GM18873 (cell line): ENCODE results near the gene REPIN1.
"Not testable (repeated sequence)": the region's sequence is repeated elsewhere in the genome, so short reads cannot be mapped to it uniquely, and the experiment has no call there.

ENCODE experiments used
- ATAC-seq: cut with Tn5 transposase; IDR thresholded peaks from one replicate; pipeline ENCODE4 v1.9.1; 2021; ENCODE audit warnings: mild to moderate bottlenecking, moderate library complexity, moderate number of reproducible peaks; ENCODE audit not compliant: unreplicated experiment, low FRiP score

The REPIN1 gene

DNA sequence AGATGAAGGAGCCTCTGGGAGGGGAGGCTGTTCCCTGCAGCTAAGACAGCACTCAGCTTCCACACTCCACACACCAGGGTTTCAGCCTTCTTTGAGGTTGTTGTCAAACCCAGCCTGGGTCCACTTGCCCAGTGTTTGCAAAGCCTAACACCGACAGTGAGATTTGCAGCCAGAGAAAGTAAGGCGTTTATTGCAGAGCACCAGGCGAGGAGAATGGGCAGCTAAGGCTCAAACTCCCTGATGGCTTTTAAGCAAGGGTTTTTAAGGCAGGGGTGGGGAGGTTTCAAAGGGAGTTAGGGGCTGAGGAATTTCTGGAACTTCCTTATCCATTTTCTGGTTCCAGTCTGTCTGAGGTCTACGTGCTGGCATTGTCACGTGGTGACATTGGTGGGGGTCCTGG is 5.8 kb downstream of the REPIN1 start:
- ATAC-seq: no peak

DNA sequence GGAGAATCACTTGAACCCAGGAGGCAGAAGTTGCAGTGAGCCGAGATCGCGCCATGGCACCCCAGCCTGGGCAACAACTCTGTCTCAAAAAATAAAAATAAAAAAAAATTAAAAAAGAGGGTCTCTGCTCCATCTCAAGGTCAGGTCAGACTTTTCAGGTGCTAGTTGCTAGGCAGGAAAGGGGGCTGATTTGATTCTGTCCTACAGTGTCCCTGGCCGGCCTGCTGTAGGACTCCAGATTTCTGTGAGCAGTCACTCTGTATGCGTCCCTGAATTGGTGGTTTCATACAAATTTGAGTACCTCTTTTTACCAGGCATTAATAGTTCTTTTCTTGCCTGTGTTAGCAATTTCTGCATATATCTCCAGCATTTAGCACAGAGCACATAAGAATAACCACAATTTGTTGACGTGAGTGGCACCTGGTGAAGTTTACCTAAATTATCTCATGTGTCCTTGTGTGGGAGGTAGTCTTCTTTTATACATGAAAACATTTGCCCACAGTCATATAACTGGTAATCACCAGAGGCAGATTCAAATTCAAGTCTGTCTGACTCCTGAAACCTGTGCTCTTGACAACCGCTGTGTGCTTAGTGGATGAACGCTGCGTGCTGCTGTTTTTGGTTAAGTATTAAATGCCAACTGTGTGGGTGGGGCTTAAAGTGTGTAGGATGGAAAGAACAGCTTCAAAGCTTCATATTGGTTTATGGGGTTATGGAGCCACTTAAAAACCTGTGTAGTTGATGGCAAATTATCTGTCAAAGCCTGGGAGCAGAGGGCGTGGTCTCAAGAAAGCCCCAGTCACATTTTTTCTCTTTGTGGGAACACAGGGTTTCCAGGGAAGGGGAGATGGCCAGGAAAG is 7.3 kb downstream of the REPIN1 start:
- ATAC-seq: peak; percentile 23

DNA sequence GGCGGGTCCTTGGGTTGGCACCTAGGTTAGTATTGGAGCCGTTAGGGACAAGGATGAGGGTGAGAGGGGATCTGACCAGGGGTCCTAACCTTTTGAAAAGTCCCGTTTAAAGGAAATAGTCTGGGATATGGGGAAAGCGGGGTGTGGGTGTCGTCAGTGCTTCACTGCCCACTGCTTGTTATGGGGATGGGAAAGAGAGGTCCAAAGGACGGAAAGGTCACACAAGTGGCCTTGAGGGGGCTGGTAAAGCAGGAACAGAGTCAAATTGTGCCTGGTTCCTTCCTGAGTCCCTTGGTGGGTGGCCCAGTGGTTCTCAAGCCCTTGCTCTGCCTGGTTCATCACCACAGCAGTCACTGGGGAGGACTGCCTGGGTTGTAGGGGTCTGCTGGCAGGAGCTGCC is 7.9 kb downstream of the REPIN1 start:
- no peak for ATAC-seq

DNA sequence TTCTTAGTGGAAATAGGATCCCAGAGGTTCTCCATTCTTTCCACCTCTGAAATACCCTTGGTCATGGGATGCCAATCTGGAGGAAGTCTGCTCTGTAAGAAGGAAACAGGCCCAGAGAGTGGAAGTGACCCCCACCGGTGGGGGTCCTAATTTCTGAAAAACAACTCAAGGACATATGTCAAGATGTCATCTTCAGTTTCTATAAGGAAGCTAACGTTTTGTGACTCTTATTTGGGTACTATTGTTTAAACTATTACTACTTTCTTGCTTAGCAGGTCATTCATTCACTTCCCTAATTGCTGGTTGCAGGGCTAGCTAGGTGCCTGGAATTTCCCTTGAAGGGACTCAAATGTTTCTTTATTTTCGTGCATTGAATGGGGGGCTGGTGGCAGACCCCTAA is 8.6 kb downstream of the REPIN1 start:
- no peak for ATAC-seq

DNA sequence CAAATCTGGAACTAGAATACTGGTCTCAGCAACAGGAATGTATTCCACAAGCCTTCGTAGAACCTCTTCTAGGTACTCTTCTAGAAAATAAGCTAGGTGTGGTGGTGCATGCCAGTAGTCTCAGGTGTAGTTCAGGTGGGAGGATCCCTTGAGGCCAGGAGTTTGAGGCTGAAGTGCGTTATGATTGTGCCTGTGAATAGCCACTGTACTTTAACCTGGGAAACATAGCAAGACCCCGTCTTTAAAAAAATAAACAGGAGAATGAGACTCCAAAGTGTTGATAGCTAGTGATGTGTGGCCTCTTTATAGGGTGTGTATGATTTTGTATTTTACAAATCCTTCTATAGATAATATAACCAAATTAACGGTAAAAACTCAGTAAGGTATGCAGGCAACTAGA is 9.0 kb downstream of the REPIN1 start:
- no peak for ATAC-seq

DNA sequence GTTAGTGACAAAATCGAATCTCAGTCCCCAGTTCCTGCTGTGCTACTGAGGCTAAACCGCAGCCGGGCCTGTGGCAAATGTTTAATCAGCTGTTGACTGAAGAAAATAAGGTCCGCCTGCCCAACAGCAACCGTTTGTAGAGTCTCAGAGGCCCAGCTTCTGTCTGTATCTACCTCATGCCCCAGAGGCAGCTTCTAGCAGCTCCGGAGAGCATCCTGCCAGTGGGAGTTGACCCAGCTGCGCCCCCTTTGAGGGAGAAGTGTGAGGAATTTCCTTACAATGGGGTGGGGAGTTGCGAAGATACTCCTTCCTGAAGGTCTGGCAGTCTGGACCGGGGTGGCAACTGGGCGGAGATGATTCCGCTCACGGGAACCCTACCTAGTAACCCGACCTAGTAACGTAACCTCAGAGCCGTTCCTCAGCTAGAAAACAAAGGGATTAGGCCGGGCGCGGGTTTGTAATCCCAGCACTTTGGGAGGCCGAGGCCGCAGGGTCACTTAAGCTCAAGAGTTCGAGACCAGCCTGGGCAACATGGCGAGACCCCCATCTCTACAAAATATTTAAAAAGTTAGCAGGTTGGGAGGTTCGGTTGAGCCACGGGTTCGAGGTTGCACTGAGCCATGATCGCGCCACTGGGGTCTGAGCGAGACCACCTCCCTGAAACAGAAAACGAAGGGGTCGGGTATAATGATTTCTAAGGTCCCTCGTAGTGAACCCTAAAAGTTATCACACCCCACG is 9.7 kb downstream of the REPIN1 start:
- no peak for ATAC-seq

DNA sequence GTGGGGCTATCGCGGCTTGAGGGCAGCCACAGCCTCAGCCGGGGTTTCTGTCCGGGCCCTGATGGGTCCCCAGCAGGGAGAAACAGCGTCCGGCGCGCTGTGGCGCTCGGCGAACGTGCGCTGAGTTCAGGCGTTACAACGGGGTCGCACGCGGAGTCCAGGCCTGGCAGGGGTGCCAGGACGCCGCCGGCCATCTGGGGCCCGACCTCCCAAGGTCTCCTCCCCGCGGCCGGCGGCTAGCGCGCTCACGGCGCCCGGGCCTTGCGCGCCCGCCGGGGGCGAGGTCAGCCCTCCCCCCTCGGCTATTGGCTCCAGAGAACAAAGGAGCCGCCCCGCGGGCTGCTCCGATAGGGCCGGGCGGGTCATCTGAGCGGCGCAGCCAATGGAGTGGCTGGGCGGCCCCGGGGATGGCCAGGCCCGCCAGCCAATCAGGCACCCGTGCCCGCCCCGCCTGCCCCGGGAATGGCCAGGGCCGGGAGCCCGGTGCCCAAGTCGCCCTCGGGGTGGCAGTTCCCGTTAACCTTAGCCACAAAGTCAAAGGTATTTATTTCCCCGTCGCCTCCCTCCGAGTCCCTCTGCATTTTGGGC is 10.3 kb downstream of the REPIN1 start, which contains the start of gene ZNF775:
ZNF775 (plus strand) TSS at position 478 of the 588 bp plus-strand sequence. CDS start 9,141 bp downstream, outside the sequence.
- ATAC-seq: peak; percentile 51

DNA sequence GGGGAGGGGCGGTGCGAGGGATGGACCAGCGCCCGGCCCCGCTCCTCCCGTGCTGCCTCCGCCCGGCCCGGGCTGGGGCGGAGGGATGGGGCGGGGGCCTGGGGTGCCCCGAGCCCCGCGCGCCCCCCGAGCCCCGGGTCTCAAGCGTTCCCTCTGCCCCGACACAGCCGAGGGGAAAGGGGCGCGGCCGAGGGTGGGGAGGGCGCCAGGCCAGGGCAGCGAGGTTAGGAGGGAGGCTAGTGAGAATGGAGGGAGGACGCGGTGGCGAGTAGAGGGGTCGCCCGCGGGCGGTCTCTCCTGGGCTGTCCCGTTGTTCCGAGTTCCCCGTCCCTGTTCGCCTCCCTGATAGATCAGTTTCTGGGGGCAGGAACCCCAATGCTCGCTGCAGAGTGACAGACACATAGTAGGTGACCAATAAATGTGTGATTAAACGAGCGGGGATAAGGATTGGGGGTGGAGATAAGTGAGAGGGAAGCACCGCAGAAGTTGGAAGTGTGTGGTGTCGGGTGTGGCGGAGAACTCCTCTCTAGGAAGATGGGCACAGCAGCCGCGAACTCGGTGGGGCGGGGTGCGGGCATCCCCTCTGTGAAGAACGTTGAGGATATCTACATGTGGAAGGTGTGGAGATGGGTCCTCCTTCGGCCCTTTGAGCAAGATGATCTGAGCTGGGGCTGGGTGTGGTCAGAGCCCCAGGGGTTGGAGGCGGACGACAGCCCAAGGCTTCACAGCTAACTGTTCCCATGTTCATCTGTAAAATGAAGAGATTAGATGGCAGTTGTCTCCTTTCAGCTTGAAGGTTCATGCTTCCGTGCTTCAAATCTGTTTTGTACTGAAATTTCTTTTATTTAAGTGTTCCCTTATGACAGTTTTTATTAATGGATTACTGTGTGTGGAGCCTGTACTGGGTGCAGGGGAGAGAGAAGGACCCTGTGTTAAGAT is 11.1 kb downstream of the REPIN1 start:
- ATAC-seq: no peak

DNA sequence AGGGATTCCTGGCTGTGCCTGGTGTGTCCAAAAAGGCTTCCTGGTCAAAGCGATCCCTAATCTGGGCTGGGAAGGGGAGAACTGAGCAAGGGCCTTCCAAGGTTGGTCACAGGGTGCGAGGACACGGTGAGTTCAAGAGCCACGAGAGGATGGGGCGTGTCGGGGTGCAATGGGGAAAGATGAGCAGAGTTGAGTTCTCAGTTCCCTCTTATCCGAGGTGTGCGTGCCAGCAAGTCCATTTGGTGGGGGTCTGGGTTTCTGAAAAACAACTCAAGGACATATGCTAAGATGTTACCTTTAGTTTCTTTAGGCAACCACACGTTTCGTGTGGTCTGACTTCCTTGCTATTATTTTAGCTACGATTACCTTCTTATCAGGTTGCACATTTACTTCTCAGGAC is 11.8 kb downstream of the REPIN1 start:
- no peak for ATAC-seq

DNA sequence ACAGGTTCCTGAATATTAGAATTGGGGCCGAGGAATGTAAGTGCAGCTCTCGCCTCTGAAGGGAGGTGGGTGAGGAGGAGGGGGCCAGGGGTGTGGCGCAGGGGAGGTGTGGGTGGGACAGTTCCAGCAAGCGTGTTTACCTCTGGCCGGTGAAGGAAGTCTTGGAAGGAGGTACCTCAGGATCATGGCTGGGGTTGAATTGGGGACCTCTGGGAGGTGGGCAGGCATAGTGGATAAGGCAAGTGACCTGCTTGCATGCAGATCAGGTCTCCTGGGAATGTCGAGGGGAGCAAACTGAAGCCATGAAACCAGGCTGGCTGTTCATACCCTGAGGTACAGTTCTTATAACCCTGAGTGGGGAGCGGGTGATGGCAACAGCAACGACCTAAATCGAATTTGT is 12.5 kb downstream of the REPIN1 start:
- no peak for ATAC-seq

DNA sequence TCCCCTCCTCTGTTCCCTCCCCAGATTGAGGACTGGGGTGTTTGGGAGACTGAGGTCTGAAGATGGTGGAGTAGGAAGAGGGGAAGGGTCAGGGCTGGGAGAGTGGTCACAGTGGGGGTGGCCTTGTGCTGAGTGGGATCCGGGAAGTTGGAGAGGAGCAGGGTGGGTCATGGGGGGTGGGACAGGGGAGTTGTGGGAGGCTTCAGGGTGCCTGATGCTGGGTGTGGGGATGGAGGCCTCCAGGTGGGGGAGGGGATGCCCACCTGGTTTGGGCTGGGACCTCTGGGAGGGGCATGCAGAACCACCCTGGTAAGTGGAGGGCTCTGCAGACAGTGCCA is 13.1 kb downstream of the REPIN1 start:
- ATAC-seq: no peak

DNA sequence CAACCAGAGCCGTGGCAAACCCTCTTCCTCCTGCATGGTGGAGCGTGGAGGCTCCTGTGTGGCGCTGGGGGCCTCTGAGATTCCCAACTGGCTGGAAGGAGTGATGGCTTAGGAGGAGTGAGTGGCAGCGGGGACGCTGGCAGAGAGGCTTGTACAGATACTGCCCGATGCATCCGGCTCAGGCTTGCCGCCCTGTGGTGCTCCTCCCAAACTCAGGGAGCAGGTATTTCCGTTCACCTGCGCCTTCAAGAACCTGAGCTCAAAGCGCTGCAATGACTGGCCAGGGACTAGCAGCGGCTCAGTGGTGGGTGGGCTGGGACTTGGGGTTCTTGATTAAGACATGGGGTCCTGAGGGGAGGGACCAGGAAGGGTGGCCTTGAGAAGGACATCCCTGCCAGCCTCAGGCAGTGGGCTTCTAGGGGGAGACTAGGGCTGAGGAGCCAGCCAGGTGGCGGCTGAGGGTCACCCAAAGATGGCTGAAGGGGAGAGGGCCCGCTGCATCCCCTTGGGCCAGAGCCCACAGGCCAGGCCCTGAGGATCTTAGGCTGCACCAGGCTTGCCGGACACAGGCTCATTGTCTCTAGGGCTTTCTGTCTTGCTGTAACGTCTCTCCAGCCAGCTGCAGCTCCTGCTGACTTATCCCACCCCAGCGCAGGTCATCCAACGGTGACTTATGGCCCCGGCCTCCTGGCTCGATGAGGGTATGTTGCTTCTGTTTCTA is 13.7 kb downstream of the REPIN1 start:
- ATAC-seq: no peak

DNA sequence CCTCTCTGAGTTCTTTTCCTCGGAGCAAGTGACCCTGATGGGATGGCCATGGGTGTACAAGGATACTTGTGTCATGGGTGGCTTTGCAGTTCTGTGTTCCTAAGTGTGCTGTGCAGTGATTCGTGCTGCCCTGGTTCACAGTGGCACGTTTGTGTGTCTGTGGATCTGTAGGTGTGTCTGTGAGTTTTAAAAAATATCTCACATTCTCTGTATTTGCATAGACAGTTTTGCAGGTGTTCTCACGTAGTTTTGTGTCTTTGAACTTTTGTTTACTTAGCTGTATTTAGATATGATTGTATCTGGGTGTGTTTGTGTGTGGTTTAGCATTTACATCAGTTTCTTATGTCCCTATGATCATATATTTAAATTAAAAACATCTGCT is 14.2 kb downstream of the REPIN1 start:
- no peak for ATAC-seq

DNA sequence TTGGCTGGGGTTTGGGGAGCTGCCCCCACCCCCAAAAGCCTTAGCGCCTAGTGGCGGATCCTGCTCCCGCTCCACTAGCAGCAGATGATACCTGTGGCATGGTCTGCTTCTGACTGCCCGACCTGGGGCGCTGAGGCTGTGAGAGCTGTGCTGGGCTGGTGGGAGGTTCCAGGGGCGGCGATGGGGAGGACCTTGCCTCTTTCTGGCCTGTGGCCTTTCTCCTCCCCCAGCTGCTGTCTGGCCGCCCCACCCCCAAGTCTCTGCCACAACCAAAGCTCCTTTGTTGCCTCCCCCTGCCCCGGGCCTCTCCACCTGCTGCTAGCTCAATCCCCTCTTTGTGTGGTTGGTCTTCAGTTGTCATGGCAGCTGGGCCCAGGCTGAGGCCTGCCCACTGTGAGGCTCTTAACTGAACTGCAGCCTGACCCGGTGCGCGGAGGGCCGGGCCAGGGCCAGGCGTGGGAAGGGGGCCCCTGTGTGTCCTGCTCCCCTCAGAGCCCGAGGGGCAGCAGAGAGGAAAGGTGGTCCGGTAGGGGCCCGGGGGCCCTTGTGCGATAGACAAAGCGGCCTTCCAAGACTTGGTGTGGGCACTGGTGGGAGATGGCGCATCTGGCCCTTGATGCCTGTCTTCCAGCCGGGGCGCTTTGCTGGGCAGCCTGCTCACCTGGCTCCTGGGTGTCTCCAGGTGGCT is 15.2 kb downstream of the REPIN1 start:
- ATAC-seq: no peak

DNA sequence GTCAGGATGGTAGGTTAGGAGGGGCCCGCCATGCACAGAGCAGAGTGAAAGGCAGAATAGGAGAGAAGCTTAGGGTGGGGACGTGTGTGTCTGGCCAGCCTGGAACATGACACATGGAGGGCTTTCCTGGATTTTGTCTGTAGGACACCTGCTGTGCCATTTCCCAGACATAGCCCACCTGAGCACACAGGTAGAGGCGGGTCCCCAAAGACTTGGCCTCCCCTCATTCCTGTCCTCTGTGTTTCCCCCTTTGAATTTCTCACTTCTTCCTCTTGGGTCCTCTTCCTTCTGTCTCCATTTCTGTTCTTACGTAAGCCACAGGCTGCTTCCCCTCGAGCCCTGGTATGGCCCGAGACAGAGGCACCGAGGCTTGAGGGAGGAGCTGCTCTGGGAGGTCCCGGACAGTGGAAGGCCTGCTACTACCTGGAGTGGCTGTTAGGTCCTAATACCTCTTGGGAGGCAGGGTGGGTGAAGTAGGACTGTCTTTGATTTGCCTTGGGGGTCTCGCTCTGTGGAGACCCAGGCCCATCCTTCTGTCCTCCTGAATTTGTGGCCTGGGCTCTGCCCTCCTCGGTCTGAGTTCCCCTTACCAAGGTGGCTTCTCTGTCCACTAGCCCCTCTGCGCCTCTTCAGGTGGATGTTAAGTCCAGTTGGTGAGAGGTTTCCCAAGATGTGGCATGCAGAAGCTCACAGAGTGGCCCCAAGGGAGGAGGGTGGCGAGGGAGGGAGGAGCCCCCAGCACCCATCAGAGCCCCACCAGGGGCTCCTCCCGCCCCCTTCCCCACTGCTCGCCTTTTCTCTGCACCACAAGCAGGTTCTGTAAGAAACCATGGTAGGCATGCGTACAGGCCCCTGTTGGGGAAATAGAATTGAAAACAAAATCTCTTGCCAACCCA is 16.0 kb downstream of the REPIN1 start:
- ATAC-seq: no peak

DNA sequence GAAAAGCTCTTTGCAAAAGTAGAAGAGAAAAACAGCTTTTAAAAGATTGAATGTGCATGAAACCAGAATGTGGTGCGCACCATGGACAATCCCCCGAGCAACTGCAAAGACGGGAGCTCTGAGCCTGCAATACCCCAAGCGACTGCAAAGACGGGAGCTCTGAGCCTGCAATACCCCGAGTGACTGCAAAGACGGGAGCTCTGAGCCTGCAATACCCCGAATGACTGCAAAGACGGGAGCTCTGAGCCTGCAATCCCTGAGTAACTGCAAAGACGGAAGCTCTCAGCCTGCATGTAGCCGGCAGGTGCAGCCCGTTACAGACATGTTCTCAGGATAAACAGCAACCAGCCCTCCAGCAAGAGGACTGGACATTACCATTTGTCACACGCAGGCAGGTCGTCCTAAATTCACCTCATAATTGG is 16.7 kb downstream of the REPIN1 start:
- ATAC-seq: no peak

DNA sequence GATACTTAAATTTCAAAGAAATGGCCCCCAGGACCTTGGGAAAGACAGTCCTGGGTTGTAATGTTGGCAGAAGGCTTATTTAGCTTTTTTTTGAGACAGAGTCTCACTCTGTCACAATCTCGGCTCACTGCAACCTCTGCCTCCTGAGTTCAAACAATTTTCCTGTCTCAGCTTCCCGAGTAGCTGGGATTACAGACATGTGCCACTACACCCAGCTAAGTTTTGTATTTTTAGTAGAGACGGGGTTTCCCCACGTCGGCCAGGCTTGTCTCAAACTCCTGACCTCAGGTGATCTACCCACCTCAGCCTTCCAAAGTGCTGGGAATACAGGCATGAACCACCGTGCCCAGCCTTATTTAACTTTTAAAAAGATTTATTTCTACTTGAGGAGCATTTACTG is 17.3 kb downstream of the REPIN1 start:
- ATAC-seq: not testable (repeated sequence)

DNA sequence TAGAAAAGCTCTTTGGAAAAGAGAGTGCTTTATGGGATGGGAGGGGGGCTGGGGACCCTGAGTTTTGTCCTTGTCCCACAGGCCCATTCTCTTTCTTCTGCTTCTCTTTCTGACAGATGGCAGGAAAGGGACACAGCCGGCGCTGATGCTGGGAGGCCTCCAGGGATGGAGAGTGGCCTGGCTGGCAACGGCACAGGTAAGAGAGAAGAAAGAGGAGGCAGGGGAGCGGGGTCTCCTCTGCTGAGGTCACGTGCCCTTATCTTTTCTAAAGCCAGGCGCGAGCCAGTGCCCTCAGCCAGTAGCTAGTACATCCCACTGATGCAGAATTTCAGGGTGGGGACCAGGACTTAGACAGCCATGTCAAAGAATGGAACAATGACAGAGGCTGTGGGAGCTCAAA is 19.7 kb downstream of the REPIN1 start:
- no peak for ATAC-seq
